Activated CD8-positive, alpha-beta memory T cell treated with anti-CD3 and anti-CD28 coated beads for 4 hours (primary cell): ENCODE results near the gene CTNND2.

Source experiments
- DNase-seq, 2 donors: peaks; one replicate each; pipeline ENCODE4 v3.0.0-alpha.2; 2020; ENCODE audit warnings: low read depth in 2 of 2

The CTNND2 gene

GRCh38 chr5:10987925-10988504 is 916.2 kb downstream of the CTNND2 start:
- peak; percentile 12 to 31 for DNase-seq

- no peak for DNase-seq
Observed at GRCh38 chr5:10987276-10987924, 916.8 kb downstream of the CTNND2 start.

GRCh38 chr5:10985721-10986110 is 918.5 kb downstream of the CTNND2 start:
- no peak for DNase-seq

GRCh38 chr5:10985091-10985720 is 919.0 kb downstream of the CTNND2 start:
- no peak for DNase-seq

GRCh38 chr5:10984021-10984715 is 920.1 kb downstream of the CTNND2 start:
- DNase-seq = no peak

- DNase-seq = no peak
Observed at GRCh38 chr5:10982626-10983025, 921.6 kb downstream of the CTNND2 start.

- no peak for DNase-seq
Observed at GRCh38 chr5:10981932-10982331, 922.3 kb downstream of the CTNND2 start.

- no peak for DNase-seq
Observed at GRCh38 chr5:10977011-10977410, 927.2 kb downstream of the CTNND2 start.

- DNase-seq = no peak
Observed at GRCh38 chr5:10975945-10976344, 928.3 kb downstream of the CTNND2 start.

- DNase-seq = no peak
Observed at GRCh38 chr5:10974850-10975249, 929.4 kb downstream of the CTNND2 start.

- no peak for DNase-seq
Observed at GRCh38 chr5:10973316-10973715, 930.9 kb downstream of the CTNND2 start.

- no peak for DNase-seq
Observed at GRCh38 chr5:10969684-10970180, 934.5 kb downstream of the CTNND2 start.

- no peak for DNase-seq
Observed at GRCh38 chr5:10964806-10965205, 939.4 kb downstream of the CTNND2 start.

GRCh38 chr5:10958728-10959127 is 945.5 kb downstream of the CTNND2 start:
- DNase-seq = no peak

- DNase-seq = no peak
Observed at GRCh38 chr5:10949856-10950630, 954.2 kb downstream of the CTNND2 start.

GRCh38 chr5:10946050-10946449 is 958.2 kb downstream of the CTNND2 start:
- DNase-seq = no peak

GRCh38 chr5:10941900-10942299 is 962.3 kb downstream of the CTNND2 start:
- no peak for DNase-seq

- no peak for DNase-seq
Observed at GRCh38 chr5:10936081-10936855, 968.0 kb downstream of the CTNND2 start.

- DNase-seq = no peak
Observed at GRCh38 chr5:10935536-10935935, 968.7 kb downstream of the CTNND2 start.

GRCh38 chr5:10934783-10935355 is 969.4 kb downstream of the CTNND2 start:
- DNase-seq = no peak

- DNase-seq = no peak
Observed at GRCh38 chr5:10933121-10933520, 971.1 kb downstream of the CTNND2 start.
